SK-N-MC (cell line): ENCODE results near the gene B4GALNT4.
"Not testable (repeated sequence)": the region's sequence is repeated elsewhere in the genome, so short reads cannot be mapped to it uniquely, and the experiment has no call there.

Experiments used
- DNase-seq: peaks from one replicate; pipeline ENCODE4 v3.0.0-alpha.2; 2011; ENCODE audit warnings: low read depth, low spot score
- H3K27ac ChIP-seq: fragments of 200-600 bp; sonication (generic); 2 replicates; pipeline ENCODE4 v1.5.1; 2016; ENCODE audit warnings: mixed run types
- H3K36me3 ChIP-seq: fragments of 200-600 bp; sonication (generic); 2 replicates; pipeline ENCODE4 v1.6.1; 2017; ENCODE audit warnings: antibody characterized with exemption, low read length, mixed read lengths; ENCODE audit not compliant: insufficient read depth
- H3K4me3 ChIP-seq: fragments of 200-600 bp; sonication (generic); 2 replicates; pipeline ENCODE4 v1.5.1; 2016
- H3K9ac ChIP-seq: fragments of 200-600 bp; sonication (generic); 2 replicates; pipeline ENCODE4 v1.8.0; 2017; ENCODE audit warnings: mixed run types, mixed read lengths; ENCODE audit not compliant: insufficient read length
- H3K9me3 ChIP-seq: fragments of 200-600 bp; sonication (generic); 2 replicates; pipeline ENCODE4 v1.6.1; 2017; ENCODE audit warnings: low read depth, mild to moderate bottlenecking, antibody characterized with exemption, low read length, moderate library complexity, mixed read lengths
- EZH2 ChIP-seq: fragments of 200-600 bp; sonication (generic); IDR thresholded peaks from one replicate; pipeline ENCODE4 v1.6.1; 2017; ENCODE audit warnings: antibody characterized with exemption
- FOXP2 ChIP-seq: optimal IDR thresholded peaks from 2 replicates; pipeline ENCODE3; 2011; ENCODE audit warnings: mild to moderate bottlenecking, moderate library complexity; ENCODE audit not compliant: insufficient read depth; ENCODE audit errors: extremely low read length, control extremely low read depth
- POLR2AphosphoS5 ChIP-seq: IDR thresholded peaks from 2 replicates; pipeline ENCODE4 v1.6.1; 2012; ENCODE audit warnings: mild to moderate bottlenecking, low read depth, low read length, borderline replicate concordance

Gene B4GALNT4

DNA sequence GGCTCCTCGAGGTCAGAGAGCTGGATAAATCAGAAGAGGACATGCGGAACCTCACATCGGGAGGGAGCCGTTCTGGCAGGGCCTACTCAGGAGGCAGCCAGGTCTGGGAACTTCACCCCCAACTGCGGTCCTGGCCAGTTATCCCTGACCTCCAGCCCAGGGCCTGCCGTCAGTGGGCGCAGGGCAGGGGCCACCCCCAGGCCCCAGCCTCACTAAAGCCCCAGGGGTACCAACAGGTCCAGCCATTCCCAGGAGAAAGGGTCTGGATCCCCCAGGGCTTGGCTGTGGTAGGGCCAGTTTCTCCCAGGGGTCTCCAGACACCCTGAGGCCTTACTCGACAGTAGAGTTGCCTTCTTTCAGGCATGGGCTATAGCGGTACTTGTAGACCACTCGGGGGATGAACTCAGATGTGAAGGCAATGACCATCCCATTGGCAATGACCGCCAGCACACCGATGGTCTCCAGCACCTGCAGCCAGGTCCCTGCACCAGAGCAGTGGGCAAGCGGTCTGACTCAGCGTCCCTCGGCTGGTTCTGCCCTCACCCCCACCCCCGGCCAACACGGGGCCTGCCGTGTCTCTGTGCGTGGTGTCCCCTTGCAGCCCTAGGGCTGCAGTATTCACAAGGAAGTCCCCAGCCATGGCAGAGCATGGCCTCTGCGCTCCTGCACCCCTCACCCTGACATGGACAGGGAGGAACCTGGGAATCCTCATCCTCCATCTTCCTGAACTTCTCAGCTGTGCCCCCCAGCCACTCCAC, 50.1 kb downstream of the B4GALNT4 start:
- Histone ChIP-seq H3K9ac (no peak overlapping the region), H3K9me3 (no peaks in the 10 kb centered on the region), H3K27ac (no peak overlapping the region), H3K4me3 (no peak overlapping the region), H3K36me3 (no peaks in the 10 kb centered on the region)
- DNase-seq, result no peak
- TF ChIP-seq FOXP2, result no peak
- TF ChIP-seq POLR2AphosphoS5, result no peak

- no peak overlapping the region for H3K4me3 ChIP-seq
- DNase-seq, result no peak
- H3K27ac ChIP-seq, result no peak overlapping the region
- no peak overlapping the region for H3K9ac ChIP-seq
- no peaks in the 10 kb centered on the region for H3K9me3 ChIP-seq
- TF ChIP-seq POLR2AphosphoS5, result no peak
- TF ChIP-seq FOXP2, result no peak
- TF ChIP-seq EZH2, result no peak
- no peaks in the 10 kb centered on the region for H3K36me3 ChIP-seq
Observed at GRCh38 chr11:420054-420910, 51.0 kb downstream of the B4GALNT4 start.

- Histone ChIP-seq H3K36me3 (no peaks in the 10 kb centered on the region), H3K27ac (no peak overlapping the region), H3K4me3 (no peak overlapping the region), H3K9ac (no peak overlapping the region), H3K9me3 (no peaks in the 10 kb centered on the region)
- DNase-seq, result no peak
- TF ChIP-seq POLR2AphosphoS5, result no peak
- no peak for TF ChIP-seq FOXP2
- TF ChIP-seq EZH2, result no peak
Observed at GRCh38 chr11:420911-421321, 51.6 kb downstream of the B4GALNT4 start.

- TF ChIP-seq EZH2, result no peak
- H3K9me3 ChIP-seq, result no peaks in the 10 kb centered on the region
- no peak overlapping the region for H3K9ac ChIP-seq
- DNase-seq, result no peak
- no peak overlapping the region for H3K27ac ChIP-seq
- no peaks in the 10 kb centered on the region for H3K36me3 ChIP-seq
- no peak overlapping the region for H3K4me3 ChIP-seq
Observed at GRCh38 chr11:422249-422656, 53.0 kb downstream of the B4GALNT4 start.

- no peak for TF ChIP-seq POLR2AphosphoS5
- no peak overlapping the region for H3K4me3 ChIP-seq
- H3K9ac ChIP-seq, result no peak overlapping the region
- DNase-seq, result no peak
- H3K36me3 ChIP-seq, result no peaks in the 10 kb centered on the region
- no peaks in the 10 kb centered on the region for H3K9me3 ChIP-seq
- H3K27ac ChIP-seq, result no peak overlapping the region
Observed at GRCh38 chr11:424232-424631, 54.9 kb downstream of the B4GALNT4 start.

DNA sequence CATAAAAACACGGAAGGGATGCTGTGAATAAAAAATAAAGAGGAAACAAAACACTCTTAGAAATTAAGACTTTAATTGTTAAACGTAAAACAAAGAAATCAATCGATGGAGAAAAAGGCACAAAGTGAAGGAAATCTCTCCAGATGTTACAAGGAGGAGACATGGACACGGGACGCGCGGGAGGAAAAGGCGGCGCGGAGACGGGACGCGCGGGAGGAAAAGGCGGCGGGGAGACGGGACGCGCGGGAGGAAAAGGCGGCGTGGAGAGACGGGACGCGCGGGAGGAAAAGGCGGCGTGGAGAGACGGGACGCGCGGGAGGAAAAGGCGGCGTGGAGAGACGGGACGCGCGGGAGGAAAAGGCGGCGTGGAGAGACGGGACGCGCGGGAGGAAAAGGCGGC, 55.5 kb downstream of the B4GALNT4 start:
- H3K36me3 ChIP-seq, H3K9me3 ChIP-seq, H3K4me3 ChIP-seq, DNase-seq, H3K27ac ChIP-seq, H3K9ac ChIP-seq: not testable (repeated sequence)

- no peak for DNase-seq
- TF ChIP-seq EZH2 (no peak), POLR2AphosphoS5 (no peak), FOXP2 (no peak)
- H3K4me3 ChIP-seq, result no peak overlapping the region
- H3K9ac ChIP-seq, result no peak overlapping the region
- H3K27ac ChIP-seq, result no peak overlapping the region
- no peaks in the 10 kb centered on the region for H3K36me3 ChIP-seq
- H3K9me3 ChIP-seq, result no peaks in the 10 kb centered on the region
Observed at GRCh38 chr11:425301-425700, 56.0 kb downstream of the B4GALNT4 start.

DNA sequence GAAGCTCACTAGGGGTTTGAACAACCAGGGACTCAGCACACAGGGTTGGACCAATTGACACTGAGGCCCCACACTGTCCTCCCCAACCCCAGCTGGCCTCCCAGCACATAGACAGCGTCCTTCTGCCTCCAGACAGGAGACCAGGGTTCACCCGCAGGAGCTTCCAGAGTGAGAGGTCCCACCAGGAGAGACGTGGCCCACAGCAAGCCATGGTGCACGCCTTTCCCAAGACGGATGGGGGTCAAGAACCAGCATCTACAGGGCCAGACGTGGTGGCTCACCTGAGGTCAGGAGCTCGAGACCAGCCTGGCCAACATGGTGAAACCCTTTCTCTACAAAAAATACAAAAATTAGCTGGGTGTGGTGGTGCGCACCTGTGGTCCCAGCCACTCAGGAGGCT, 57.6 kb downstream of the B4GALNT4 start:
- TF ChIP-seq EZH2 (no peak), FOXP2 (no peak), POLR2AphosphoS5 (no peak)
- DNase-seq, result no peak
- no peaks in the 10 kb centered on the region for H3K9me3 ChIP-seq
- H3K27ac ChIP-seq, result no peak overlapping the region
- H3K9ac ChIP-seq, result no peak overlapping the region
- no peak overlapping the region for H3K4me3 ChIP-seq
- H3K36me3 ChIP-seq, result no peaks in the 10 kb centered on the region

DNA sequence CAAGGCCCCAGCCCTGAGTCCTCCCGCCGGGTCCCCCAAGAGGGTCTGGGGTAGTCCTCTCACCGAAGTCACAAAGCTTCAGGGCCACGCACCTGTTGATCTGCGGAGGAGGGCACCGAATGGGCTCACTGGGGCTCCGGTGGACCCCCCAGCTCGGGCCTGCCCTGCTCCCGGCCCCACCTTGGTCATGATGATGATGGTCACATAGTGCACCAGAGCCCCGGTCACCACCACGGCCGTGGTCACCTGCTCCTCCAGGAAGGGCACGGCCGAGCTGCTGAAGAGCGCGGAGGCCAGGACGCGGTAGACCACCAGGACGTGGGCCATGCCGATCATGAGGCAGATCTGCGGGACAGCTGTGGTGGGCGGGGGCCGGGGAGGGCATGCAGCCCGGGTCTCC, 59.0 kb downstream of the B4GALNT4 start:
- Histone ChIP-seq H3K4me3 (no peak overlapping the region), H3K27ac (no peak overlapping the region), H3K36me3 (no peaks in the 10 kb centered on the region), H3K9me3 (no peaks in the 10 kb centered on the region), H3K9ac (no peak overlapping the region)
- TF ChIP-seq POLR2AphosphoS5 (no peak), FOXP2 (no peak), EZH2 (no peak)
- no peak for DNase-seq
